Activated gamma-delta T cell treated with anti-CD3 and anti-CD28 coated beads, Interleukin-2, amount 50 U/mL, for 16 hours (primary cell): Measurements from ENCODE around the gene ATP8A2.

Experiments used
- DNase-seq: peaks from one replicate; pipeline ENCODE4 v3.0.0-alpha.2; 2020; ENCODE audit warnings: low read depth

The ATP8A2 gene

DNA sequence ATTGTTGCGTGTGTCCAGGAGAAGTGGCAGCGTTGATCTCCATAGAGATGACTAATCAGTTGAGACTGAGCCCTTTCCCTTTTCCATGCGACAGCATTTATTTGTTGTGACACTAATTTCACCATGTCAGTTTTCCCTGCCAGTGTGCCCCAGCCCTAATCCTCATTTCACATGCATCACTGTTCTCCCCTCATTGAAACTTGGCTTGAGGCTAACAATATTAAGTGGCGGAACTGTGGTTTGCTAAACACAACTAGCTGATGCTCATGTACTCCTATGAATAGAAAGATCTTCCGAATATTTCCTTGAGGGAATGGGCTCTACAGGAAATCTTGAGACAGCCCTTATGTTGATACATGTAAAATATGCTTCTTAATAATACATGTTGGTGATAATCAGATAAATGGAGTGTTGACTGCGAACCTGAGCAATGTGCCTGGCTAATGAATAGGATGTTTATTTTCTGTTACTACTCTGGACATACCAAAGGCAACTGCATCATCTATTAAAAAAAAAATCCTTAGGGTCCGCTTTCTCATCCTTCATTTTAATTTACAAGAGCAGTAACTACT, 258.6 kb downstream of the ATP8A2 start:
- no peak for DNase-seq

DNA sequence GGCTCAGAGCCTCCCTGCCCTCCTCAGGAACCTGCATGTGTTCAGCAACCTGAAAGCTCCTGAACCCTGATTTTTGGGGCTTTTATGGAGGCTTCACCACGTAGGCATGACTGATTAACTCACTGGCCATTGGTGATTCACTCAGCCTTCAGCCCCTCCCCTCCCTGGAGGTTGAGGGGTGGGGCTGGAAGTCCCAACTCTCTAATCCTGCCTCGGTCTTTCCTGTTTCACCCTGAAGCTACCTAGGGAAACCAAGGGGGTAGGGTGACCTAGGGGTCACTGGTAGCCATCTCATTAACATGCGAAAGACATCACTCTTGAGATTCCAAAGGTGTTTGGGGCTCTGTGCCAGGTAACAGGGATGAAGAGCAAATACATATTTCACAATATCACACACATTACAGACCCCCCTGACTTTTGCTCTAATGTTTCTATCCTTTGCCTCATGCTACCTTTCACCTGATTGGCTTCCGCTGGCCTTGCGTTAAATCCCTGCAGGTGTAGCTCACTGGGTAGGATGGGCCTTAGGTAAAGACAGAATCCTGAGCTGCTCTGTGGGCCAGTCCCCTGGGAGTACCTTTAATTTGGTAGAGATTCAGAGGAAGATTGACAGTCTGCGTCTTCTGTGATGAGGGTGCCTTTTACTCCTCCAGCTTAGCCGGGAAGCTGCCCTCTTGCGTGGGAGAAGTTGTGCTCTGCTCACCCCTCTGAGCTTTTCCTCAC, 260.6 kb downstream of the ATP8A2 start:
- no peak for DNase-seq

DNA sequence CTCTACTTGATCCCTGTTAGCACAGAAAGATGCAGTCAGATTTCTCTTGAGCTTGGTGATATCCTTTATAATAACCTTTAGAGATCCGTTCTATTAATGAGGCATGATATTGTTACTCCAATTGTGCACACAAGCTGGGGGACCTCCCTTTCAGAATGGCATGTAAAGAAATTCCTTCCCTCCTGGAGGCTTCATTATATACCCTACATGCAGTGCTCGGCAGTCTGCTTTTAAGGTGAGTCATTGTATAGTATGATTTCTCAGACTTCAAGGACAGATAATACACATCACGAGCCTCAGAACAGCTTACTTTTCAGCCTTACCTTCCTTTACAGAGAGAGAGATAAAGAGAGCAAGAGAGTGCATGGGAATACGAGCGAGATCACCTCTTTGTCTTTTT, 261.3 kb downstream of the ATP8A2 start:
- DNase-seq = no peak

DNA sequence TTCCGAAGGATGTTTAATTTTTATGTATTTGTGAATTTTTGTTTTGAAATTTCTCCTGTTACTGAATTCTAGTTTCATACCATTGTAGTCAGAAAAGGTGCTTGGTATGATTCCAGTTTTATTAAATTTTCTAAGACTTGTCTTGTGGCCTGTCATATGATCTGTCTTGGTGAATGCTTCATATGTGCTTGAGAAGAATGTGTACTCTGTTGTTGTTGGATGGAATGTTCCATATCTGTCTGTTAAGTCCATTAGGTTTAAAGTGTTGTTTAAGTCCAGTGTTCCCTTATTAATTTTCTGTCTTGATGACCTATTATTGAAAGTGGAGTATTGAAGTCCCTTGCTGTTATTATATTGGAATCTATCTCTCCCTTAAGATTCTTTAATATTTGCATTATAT, 273.9 kb downstream of the ATP8A2 start:
- no peak for DNase-seq

DNA sequence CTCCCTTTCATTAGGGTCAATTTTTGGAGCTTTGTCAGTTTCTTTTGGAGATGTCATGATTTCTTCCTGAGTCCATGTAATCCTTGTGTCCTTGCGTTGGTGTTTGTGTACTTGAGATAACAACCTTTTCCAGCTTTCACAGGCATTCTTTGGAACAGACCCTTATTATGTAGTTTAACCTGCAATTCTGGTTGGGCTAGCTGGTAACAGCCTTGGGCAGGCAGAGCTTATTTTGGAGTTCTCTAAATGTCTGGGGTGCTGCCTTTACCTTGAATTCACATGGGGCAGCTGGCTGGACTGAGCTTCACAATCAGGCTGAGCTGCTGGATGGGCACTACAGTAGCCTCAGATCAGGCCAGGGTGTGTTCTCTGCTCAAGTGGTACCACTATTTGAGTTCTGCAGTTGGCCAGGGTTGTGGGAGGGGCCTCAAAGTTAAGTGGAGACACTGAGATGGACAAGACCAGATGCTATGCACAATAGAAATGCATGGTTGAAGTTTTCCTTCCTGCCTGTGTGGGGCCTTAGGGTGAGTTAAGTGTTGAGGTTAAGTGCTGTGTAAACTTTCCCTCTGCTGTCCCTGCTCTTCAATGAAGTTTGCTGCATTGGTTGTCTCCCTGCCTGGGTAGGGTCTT, 277.3 kb downstream of the ATP8A2 start:
- DNase-seq = no peak

DNA sequence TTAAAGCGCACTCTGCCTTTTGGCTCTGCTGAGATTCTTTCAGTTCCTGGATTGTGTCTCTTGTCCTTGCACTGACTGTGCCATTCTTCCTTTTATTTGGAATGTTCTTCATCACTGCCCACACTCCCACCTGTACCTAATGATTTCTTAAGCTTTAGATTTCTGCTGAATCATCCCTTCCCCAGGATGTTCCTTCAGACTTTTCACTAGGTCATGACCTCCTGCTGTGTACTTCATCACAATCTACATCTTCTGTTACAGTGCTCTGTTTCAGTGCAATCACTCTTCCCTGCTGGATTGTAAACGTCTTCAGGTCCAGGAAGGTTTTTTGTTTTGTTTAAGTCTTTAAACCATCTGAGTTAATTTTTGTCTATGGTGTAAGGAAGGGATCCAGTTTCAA, 281.0 kb downstream of the ATP8A2 start:
- no peak for DNase-seq

DNA sequence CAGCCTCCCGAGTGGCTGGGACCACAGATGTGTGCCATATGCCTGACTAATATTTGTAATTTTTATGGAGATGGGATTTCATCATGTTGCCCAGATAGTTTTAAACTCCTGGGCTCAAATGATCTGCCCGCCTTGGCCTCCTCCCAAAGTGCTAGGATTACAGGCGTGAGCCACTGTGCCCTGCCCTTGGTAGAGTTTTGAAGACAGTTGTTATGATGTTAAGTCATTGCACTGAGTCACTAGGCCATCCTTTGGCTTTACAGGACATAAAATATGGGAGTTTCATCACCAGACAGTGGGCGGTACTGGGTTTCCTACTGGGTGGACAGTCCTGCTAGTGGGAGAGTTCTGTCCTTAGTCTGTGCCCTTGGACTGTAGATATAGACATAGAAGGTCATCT, 282.5 kb downstream of the ATP8A2 start:
- no peak for DNase-seq

DNA sequence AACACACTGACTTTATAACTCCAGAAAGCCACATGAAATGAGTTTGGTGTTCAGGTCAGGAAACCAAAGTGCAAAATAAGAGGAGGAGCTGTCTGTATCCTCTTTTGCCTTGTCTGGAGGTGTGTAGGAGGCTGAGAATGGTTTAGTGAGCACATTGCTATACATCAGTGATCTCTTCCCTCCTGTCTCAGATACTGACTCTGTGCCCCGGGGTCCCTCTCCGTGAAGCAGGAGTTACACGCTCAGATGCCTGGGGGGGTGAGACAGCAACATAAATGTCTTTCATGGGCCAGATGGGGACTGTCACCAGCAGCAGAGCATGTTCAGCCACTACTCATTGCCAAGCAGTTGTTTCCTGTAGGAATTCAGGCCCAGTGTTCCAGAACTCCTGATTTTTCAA, 285.4 kb downstream of the ATP8A2 start:
- DNase-seq = no peak

DNA sequence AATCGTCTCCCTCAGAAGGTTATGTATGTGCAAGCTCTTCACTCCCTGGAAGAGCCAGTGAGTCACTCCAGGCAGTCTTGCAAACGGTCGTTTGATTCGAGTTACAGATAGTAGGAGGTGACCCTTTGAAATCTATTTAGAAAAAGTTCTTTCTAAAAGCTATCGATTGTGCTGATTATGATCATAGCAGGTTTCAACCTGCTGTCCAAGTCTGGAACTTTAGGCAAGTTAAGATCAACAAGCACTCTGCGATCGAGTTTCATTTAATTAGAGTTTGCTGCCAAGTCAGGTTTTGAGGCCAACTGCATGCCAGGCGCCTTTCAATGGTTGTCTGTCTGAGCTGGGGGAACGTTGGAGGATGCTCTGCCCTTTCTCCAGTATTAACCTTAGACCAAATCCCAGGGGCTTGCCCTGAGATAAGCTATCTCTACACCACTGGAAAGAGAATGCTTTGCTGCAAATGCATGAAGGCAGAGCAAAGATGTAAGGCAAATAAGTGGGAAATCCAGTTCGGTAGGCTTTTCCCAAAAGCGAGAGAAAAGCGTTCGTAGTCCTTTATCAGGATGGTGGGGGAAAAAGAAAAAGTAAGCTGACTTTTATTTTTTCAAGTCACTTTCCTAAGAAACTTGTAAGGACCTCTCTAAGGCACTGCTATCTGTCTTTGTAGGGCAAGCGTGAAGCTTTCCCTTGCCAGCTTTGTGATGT, 287.5 kb downstream of the ATP8A2 start:
- no peak for DNase-seq

DNA sequence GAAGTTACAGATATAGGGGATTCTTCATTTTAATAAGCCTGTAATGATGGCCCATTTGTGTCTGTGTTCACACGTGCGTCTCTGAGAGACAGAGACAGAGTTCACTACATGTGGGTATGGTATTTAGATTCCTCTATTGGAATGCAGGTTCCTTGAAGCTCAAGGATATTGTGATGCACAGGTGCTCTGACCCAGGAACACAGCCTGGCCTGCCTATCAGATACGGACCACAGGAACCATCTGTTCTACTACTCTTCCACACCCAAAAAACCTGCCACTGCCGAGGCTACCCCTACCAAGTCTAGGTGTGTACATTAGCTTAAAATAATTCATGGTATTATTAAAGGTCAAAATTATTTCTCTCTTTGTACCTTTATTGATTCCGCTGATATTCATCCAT, 289.2 kb downstream of the ATP8A2 start:
- DNase-seq = no peak

DNA sequence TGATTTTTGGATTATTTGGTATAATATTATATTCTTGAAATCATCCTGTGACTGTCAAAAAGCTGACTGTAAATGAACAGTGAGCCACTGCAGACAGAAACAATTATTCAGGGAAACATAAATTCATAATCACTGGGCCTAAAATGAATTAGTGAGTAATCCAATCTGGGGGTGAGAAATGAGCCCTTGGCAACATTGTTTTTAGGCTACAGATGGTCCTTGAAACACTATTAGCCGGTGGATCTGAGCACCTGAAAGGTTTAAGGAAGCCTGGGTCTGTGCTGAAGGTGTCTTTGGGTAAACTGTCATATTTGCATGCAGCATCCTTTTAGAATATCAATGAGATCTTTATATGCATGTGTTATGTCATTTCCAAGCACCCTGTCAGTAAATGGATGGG, 290.7 kb downstream of the ATP8A2 start:
- DNase-seq = no peak

DNA sequence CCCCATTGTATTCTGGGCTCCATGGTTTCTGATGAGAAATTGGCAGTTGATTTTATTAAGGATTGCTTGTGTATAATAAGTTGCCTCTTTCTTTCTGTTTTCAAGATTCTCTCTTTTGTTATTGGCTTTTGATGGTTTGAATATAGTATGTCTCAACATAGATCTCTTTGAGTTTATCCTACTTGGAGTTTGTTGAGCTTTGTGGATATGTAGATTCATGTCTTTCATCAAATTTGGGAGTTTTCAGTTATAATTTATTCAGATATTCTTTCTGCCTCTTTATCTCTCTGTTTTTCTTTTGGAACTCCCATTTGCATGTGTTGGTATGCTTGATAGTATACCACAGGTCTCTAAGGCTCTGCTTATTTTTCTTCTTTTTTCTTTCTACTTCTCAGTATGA, 296.6 kb downstream of the ATP8A2 start:
- DNase-seq = no peak

DNA sequence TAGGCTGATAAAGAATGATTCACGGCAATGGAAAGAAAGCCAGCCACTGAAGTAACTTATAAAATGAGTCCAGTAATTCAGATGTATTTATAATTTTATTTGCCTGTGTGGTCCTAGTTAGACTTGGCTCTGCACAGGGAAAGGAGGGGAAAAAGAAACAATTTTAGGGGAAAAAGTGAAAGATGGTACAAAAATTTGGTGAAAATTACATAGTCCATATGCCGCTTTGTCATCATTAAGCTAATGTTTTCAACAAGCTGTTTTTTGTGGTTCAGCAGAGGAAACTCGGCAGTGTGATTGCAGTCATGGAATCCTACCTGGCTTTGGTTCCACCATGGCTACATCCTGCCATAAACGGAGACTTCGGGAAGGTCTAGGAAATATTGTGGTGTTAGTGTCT, 301.9 kb downstream of the ATP8A2 start:
- no peak for DNase-seq

DNA sequence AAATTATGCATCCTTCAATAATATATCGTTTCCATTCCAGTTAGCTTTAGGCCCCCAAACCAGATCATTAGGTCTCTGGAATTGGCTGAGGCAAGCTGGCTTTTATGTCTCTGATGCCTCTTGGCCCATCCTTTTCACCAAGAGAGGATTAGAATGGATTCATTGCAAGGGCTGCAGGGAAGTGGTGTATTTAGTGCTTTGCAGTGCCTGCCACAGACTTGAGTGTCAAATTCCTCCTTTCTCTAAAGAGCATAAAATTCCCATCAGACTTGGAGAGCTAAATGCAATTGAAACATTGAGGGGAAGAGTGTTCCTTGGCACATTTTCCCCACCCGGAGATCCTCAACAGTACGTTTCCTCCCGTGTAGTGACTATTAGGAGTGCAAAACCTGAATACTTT, 302.6 kb downstream of the ATP8A2 start:
- no peak for DNase-seq

DNA sequence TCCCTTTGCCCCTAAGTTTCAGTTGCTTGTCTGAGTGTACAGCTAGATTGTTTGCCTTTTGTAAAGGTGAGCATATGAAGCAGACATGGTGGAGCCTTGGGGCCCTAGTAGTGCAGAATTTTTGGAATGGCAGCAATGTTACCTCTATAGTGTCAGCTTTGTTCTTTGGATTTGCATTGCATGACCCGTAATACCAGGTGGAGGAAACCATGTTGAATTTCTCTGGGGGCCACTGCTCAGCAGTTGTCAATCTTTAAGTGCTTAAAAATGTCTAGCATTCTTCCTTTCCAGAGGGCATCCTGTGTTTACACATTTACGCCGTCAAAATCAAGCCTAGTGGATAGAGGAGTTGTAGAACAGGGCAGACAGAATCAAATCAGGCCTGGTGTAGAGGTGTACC, 303.3 kb downstream of the ATP8A2 start:
- no peak for DNase-seq

DNA sequence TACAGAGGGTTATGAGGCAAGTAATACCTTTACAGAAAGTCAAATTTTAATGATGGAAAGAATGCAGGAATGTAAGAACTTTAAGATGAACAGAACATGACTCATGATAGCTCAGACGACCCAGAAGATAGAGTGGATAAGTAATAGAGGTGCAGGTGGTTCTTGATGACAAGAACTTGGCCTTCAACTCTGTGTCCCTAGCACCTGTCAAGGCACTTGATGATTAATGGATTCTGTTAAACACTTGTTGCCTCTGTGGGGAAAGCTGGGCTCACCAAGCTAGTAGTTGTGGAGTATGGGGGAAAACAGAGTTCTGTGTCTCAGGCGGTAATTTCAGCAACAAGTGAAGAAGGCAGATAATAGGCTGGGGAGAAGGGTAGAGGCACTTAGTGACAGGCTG, 306.2 kb downstream of the ATP8A2 start:
- no peak for DNase-seq

DNA sequence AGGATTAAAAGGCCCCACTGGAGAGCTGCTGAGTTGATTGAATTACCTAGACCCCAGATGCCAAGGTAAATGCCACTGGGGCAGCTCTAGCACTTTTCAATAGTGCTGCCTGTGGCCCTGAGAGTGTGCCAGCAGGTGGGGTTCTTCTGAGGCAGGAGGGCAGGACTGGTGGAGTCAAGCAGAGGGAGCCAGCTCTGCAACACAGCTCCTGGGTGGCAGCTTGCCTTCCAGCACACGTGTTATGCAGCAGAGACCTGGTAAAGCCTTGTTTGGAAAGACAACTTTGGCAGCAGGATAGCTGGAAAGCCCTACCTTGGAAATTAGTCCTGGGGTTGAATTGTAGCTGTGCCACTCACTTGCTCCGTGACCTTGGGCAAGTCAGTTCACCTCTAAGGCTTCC, 306.6 kb downstream of the ATP8A2 start:
- no peak for DNase-seq

DNA sequence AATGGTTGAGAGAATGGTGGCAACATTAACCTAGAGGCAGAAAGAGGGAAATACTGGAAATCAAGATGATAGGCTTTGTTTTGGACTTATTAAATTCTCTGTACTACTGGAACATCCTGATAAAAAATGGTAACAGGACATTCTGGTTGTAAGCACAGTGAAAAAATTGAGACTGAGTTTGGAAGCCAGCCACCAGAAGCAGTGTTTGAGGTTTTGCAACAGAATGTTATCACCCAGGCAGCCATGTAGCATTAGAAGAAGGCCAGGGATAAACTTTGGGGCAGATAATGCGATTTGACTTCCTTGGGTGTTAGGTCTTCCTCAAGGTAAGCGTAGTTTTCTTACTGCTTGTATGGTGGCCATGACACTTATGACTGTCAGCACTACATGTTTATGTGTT, 307.4 kb downstream of the ATP8A2 start:
- DNase-seq = no peak

DNA sequence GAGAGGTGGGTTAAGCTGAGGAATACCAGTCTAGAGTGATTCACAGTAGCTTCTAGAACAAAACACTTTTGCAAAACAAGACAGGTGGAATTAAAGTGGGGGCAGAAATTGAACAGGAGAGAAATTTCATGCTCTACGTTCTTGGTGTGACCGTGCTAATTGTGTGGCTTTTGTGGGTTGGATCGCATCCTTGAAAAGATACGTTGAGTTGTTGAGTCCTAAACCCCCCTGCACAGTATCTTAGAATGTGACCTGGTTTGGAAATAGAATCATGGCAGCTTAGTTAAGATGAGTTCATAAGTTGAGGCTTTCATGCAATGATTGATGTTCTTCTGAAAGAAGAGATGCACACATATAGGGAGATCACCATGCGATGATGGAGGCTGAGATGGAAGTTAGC, 308.2 kb downstream of the ATP8A2 start:
- no peak for DNase-seq

DNA sequence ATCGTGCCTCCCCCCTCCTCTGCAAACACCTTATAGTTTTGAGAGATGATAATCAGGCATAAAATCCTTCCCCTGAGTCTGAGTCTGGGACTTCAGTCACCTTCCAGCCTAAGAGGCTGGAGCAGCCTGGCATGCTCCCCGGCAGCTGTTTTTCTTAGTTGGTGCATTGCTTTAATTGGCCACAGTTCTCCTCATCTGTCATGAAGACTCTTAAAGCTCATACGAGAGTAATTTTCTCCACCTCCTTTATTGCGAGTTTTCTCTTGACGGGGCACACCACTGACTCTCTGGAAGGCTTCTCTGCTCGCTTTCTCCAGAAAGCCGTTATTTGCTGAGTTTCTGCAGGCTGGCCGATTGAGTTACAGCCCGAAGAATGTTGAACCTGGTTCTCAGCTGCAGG, 310.5 kb downstream of the ATP8A2 start:
- DNase-seq = no peak

DNA sequence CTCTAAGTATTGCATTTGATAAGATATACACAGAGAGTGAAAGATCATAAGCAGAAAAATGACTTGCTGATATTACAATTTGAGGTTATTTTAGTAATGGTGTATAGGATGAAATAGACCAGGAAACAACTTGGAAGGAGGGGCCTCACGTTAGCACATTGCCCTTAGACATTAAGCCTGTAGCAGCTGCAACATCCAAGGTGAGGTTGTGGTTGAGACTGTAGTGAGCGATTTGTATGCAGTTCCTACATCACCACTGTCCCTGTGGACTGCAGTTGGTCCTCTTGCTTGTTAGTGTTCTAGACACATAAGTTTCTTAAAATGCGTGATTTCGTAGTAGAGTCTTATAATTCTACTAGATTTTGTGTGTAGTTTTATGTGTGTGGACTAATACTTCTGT, 311.3 kb downstream of the ATP8A2 start:
- DNase-seq = no peak

DNA sequence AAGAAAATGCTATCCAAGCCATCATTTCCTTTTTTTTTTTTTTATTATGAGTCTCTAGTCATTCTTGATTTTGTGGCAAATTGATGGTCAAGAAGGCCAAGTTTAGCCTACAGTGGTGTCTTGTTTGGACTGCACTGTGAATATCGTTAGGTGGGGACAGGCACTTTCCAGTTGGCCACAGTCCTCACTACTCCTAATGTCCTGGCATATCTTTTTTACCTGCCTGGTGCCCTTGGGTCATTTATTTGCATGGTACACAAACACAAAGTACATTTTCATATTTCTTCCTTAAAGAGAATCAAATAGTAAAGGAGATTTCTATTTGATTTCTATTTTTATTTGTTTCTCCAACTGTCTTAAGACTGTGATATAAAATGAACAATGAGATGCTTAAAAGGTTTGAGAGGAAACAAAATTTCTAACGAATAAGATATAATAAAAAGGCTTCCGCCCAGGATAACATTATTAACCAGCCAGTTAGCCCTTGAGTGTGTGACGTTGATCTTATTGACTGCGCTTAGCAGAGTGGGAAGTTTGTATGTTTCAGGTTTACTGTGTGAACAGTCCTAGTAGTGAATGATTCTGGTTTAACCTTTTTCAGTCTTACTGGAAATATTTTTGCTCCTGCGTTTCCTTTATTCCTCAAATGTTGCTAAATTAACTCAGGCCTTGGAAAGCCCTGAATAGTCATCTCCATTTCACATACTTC, 312.0 kb downstream of the ATP8A2 start:
- DNase-seq = no peak

DNA sequence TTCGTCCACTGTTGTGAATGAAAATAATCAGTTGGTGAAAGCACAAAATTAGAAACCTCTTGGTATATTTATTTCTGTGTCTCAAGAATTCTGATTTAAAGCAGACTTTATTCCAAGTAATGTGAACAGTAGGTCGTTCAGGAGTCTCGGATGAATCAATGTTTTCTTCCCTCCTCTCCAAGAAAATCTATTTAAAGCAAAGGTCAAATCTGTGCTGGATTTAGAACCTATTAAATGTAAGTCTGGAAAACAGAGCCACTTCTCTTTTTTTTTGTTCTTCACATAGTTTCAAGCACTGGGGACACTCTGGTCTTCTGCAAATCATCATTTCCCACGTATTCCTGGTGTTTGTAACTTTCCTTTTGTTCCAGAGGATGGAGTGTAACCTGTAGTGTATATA, 312.7 kb downstream of the ATP8A2 start:
- DNase-seq = no peak
